ENCODE data around the gene NAV2. TPM values are rescaled to one million over a fixed set of nuclear protein-coding genes. Genes with fewer than 3 reads are reported as not detected.

The NAV2 gene
- total and polyA plus RNA-seq, 7 donors, result 1.2 to 62.6 (median 22.1) TPM

GRCh38 chr11:19873730-19874129 lies 161.1 kb downstream of the NAV2 start:
- DNase-seq, result no peak
- Histone ChIP-seq H3K27me3 (no peaks in the 10 kb centered on the region), H3K4me1 (peaks cover 0 to 33% (median 29%) of the 10 kb centered on the region in 4 donors), H3K9me3 (no peaks in the 10 kb centered on the region), H3K4me3 (no peak overlapping the region), H3K36me3 (peaks cover 0 to 23% (median 0%) of the 10 kb centered on the region in 4 donors), H3K27ac (no peak overlapping the region)
- 84 to 96% methylated on average over 1 of the region's 1 CpG for whole genome bisulfite sequencing, 2 donors
- intact Hi-C loops (cut with DNase I), result no loop called here
- no peak for TF ChIP-seq POLR2A (IDR thresholded peaks at IDR 0.05)
- TF ChIP-seq EP300 (IDR thresholded peaks at IDR 0.05), result no peak
- TF ChIP-seq CTCF (IDR thresholded peaks at IDR 0.05), result no peak
- no peak for TF ChIP-seq POLR2AphosphoS5 (IDR thresholded peaks at IDR 0.05)

DNA sequence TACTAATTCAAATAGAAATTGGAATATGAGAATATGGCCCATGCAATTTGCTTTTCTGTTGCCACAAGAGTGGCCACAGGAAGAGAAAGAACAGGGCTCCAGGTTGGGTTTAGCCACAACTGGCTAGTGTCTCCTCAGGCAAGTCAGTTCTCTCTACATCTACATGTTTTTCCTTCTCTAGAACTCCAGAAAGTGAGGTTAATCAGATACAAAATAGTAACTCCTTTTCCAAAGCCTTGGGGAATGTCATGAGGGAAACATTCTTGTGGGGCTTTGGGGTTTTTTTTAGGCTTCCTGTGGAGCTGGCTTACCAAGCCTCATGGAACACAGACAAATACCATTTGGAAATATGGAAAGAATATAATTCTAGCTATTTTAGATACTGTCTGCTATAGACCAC lies 161.6 kb downstream of the NAV2 start:
- TF ChIP-seq POLR2AphosphoS5 (IDR thresholded peaks at IDR 0.05) (no peak), EP300 (IDR thresholded peaks at IDR 0.05) (no peak), CTCF (IDR thresholded peaks at IDR 0.05) (no peak), POLR2A (IDR thresholded peaks at IDR 0.05) (no peak)

GRCh38 chr11:19876750-19877149 lies 164.1 kb downstream of the NAV2 start:
- Histone ChIP-seq H3K4me3 (no peak overlapping the region), H3K36me3 (peaks cover 9 to 28% (median 15%) of the 10 kb centered on the region in 4 donors), H3K27ac (no peak overlapping the region), H3K4me1 (peaks cover 0 to 24% (median 23%) of the 10 kb centered on the region in 4 donors), H3K9me3 (no peaks in the 10 kb centered on the region), H3K27me3 (no peaks in the 10 kb centered on the region)
- intact Hi-C loops (cut with DNase I), result no loop called here
- TF ChIP-seq POLR2AphosphoS5 (IDR thresholded peaks at IDR 0.05) (no peak), EP300 (IDR thresholded peaks at IDR 0.05) (no peak), POLR2A (IDR thresholded peaks at IDR 0.05) (no peak)
- no peak for DNase-seq
- 64 to 88% methylated on average over 1 of the region's 1 CpG for WGBS, 2 donors

More for the DNA sequence above, 161.6 kb downstream of the NAV2 start:
- peaks cover 0 to 23% (median 0%) of the 10 kb centered on the region in 4 donors for H3K36me3 ChIP-seq
- H3K27ac ChIP-seq, result no peak overlapping the region
- DNase-seq, result no peak
- no peak overlapping the region for H3K4me3 ChIP-seq
- H3K9me3 ChIP-seq, result no peaks in the 10 kb centered on the region
- intact Hi-C loops (cut with DNase I), result no loop called here
- H3K4me1 ChIP-seq, result peaks cover 0 to 33% (median 29%) of the 10 kb centered on the region in 4 donors
- H3K27me3 ChIP-seq, result no peaks in the 10 kb centered on the region

GRCh38 chr11:19878520-19878919 lies 165.9 kb downstream of the NAV2 start:
- H3K27ac ChIP-seq, result peak overlapping the region in 1 of 4 donors; percentile 24
- H3K36me3 ChIP-seq, result peaks cover 9 to 39% (median 15%) of the 10 kb centered on the region in 4 donors
- H3K9me3 ChIP-seq, result no peaks in the 10 kb centered on the region
- intact Hi-C loops (cut with DNase I), result no loop called here
- no peak for DNase-seq
- TF ChIP-seq POLR2AphosphoS5 (IDR thresholded peaks at IDR 0.05) (no peak), EP300 (IDR thresholded peaks at IDR 0.05) (no peak), POLR2A (IDR thresholded peaks at IDR 0.05) (no peak), CTCF (IDR thresholded peaks at IDR 0.05) (no peak)
- WGBS, 2 donors, result 83 to 88% methylated on average over 6 of the region's 6 CpGs
- no peak overlapping the region for H3K4me3 ChIP-seq
- peaks cover 0 to 24% (median 23%) of the 10 kb centered on the region in 4 donors for H3K4me1 ChIP-seq
- no peaks in the 10 kb centered on the region for H3K27me3 ChIP-seq

DNA sequence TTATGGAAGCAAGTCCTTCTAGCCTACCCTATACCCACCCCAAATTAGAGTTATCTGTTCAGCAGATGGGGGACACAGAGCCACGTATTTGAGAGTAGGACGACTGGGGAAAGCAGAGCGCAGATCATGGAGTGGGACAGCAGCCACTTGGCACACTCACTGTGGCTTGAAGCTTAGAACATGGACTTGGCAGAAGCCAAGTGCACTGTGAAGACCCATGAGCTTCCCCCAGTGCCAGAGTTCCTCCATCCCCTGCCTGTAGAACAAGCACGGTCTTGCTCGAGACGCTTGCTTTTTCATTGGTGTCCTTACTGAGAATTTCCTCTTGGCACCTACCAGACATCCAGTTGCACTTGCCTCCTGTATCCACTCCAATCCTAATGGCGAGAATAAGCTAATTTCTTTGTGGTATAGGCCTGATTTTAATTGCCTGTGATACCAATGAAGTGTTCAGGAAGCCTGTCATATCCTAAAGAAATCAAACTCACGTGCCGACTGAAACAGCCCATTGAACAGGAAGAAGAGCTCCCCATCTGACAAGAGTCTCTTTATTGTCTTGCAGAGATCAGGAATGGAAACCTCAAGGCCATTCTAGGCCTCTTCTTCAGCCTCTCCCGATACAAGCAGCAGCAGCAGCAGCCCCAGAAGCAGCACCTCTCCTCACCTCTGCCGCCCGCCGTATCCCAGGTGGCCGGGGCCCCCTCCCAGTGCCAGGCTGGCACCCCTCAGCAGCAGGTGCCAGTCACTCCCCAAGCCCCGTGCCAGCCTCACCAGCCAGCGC lies 166.9 kb downstream of the NAV2 start:
- TF ChIP-seq EP300 (IDR thresholded peaks at IDR 0.05) (no peak), CTCF (IDR thresholded peaks at IDR 0.05) (no peak), POLR2AphosphoS5 (IDR thresholded peaks at IDR 0.05) (no peak), POLR2A (IDR thresholded peaks at IDR 0.05) (no peak)
- WGBS, 2 donors, result 78 to 83% methylated on average over 16 of the region's 16 CpGs
- H3K27ac ChIP-seq, result peak overlapping the region in 3 of 4 donors; percentile 13 to 24 (median 15)

More for the DNA sequence above, 166.9 kb downstream of the NAV2 start:
- no peak overlapping the region for H3K4me3 ChIP-seq
- H3K27me3 ChIP-seq, result no peaks in the 10 kb centered on the region
- DNase-seq, result peak; percentile 70
- peaks cover 0 to 24% (median 23%) of the 10 kb centered on the region in 4 donors for H3K4me1 ChIP-seq
- H3K9me3 ChIP-seq, result no peaks in the 10 kb centered on the region
- peaks cover 10 to 49% (median 16%) of the 10 kb centered on the region in 4 donors for H3K36me3 ChIP-seq
- intact Hi-C loops (cut with DNase I), result no loop called here
